ENCODE results near the gene LDB2. TPM values are rescaled to one million over a fixed set of nuclear protein-coding genes. Genes with fewer than 3 reads are reported as not detected.

LDB2 gene
- total RNA-seq, 1 experiment from 2014 or later, result not detected

GRCh38 chr4:16695896-16696295 lies 202.5 kb downstream of the LDB2 start:
- no TSS peak for BruUV-seq (replicated peaks)
- TF ChIP-seq CTCF (IDR thresholded peaks at IDR 0.05; ENCODE audit: unreplicated experiment), result no peak
- intact Hi-C loops (cut with micrococcal nuclease; ENCODE audit: unreplicated experiment), result no loop called here
- no peak for DNase-seq
- H3K9me3 Mint-ChIP-seq (ENCODE audit: low read depth, unreplicated experiment), result peaks cover 2% of the 10 kb centered on the region
- H3K27ac Mint-ChIP-seq (ENCODE audit: unreplicated experiment), result no peak overlapping the region
- no peaks in the 10 kb centered on the region for H3K36me3 Mint-ChIP-seq (ENCODE audit: insufficient read depth, unreplicated experiment)
- H3K4me3 Mint-ChIP-seq (ENCODE audit: low read depth, unreplicated experiment), result no peak overlapping the region
- H3K27me3 Mint-ChIP-seq (ENCODE audit: unreplicated experiment), result no peaks in the 10 kb centered on the region
- no peaks in the 10 kb centered on the region for H3K4me1 Mint-ChIP-seq (ENCODE audit: low read depth, unreplicated experiment)
- CTCF ChIA-PET, result no interaction called here

- DNase-seq, result no peak
- peaks cover 2% of the 10 kb centered on the region for H3K9me3 Mint-ChIP-seq (ENCODE audit: low read depth, unreplicated experiment)
- no peak overlapping the region for H3K27ac Mint-ChIP-seq (ENCODE audit: unreplicated experiment)
- BruUV-seq (replicated peaks), result no TSS peak
- TF ChIP-seq CTCF (IDR thresholded peaks at IDR 0.05; ENCODE audit: unreplicated experiment), result no peak
- no peaks in the 10 kb centered on the region for H3K36me3 Mint-ChIP-seq (ENCODE audit: insufficient read depth, unreplicated experiment)
- H3K27me3 Mint-ChIP-seq (ENCODE audit: unreplicated experiment), result no peaks in the 10 kb centered on the region
- H3K4me1 Mint-ChIP-seq (ENCODE audit: low read depth, unreplicated experiment), result no peaks in the 10 kb centered on the region
- CTCF ChIA-PET, result interaction anchor here (0.7 kb wide), 1 partner anchor 34 kb away, joined by 3 read pairs; no protein-coding TSS in a partner anchor
- intact Hi-C loops (cut with micrococcal nuclease; ENCODE audit: unreplicated experiment), result no loop called here
- no peak overlapping the region for H3K4me3 Mint-ChIP-seq (ENCODE audit: low read depth, unreplicated experiment)
Observed at GRCh38 chr4:16694884-16695276, 203.6 kb downstream of the LDB2 start.

- H3K27me3 Mint-ChIP-seq (ENCODE audit: unreplicated experiment), result no peaks in the 10 kb centered on the region
- CTCF ChIA-PET, result no interaction called here
- H3K4me1 Mint-ChIP-seq (ENCODE audit: low read depth, unreplicated experiment), result no peaks in the 10 kb centered on the region
- H3K4me3 Mint-ChIP-seq (ENCODE audit: low read depth, unreplicated experiment), result no peak overlapping the region
- DNase-seq, result no peak
- TF ChIP-seq CTCF (IDR thresholded peaks at IDR 0.05; ENCODE audit: unreplicated experiment), result no peak
- BruUV-seq (replicated peaks), result no TSS peak
- intact Hi-C loops (cut with micrococcal nuclease; ENCODE audit: unreplicated experiment), result no loop called here
- no peak overlapping the region for H3K27ac Mint-ChIP-seq (ENCODE audit: unreplicated experiment)
- H3K9me3 Mint-ChIP-seq (ENCODE audit: low read depth, unreplicated experiment), result peaks cover 2% of the 10 kb centered on the region
- no peaks in the 10 kb centered on the region for H3K36me3 Mint-ChIP-seq (ENCODE audit: insufficient read depth, unreplicated experiment)
Observed at GRCh38 chr4:16694173-16694883, 204.1 kb downstream of the LDB2 start.

- H3K36me3 Mint-ChIP-seq (ENCODE audit: insufficient read depth, unreplicated experiment), result no peaks in the 10 kb centered on the region
- no peaks in the 10 kb centered on the region for H3K27me3 Mint-ChIP-seq (ENCODE audit: unreplicated experiment)
- H3K4me3 Mint-ChIP-seq (ENCODE audit: low read depth, unreplicated experiment), result no peak overlapping the region
- H3K4me1 Mint-ChIP-seq (ENCODE audit: low read depth, unreplicated experiment), result no peaks in the 10 kb centered on the region
- CTCF ChIA-PET, result no interaction called here
- no peak for TF ChIP-seq CTCF (IDR thresholded peaks at IDR 0.05; ENCODE audit: unreplicated experiment)
- no TSS peak for BruUV-seq (replicated peaks)
- H3K9me3 Mint-ChIP-seq (ENCODE audit: low read depth, unreplicated experiment), result peaks cover 2% of the 10 kb centered on the region
- no peak for DNase-seq
- intact Hi-C loops (cut with micrococcal nuclease; ENCODE audit: unreplicated experiment), result no loop called here
- no peak overlapping the region for H3K27ac Mint-ChIP-seq (ENCODE audit: unreplicated experiment)
Observed at GRCh38 chr4:16693641-16694040, 204.8 kb downstream of the LDB2 start.

Data from Calu3 (cell line).